MCF 10A (cell line): ENCODE data around the gene FBXO2. TPM values are rescaled to one million over a fixed set of nuclear protein-coding genes. Genes with fewer than 3 reads are reported as not detected.

Experiments used
- BruUV-seq: library from RNA; stranded (reverse); fragments of 400-500 nt; replicated peaks from 2 replicates; lab custom pipeline; 2021; lab: Mats Ljungman, UMichigan
- CTCF ChIA-PET: fragments of 300-600 bp; sonication (Branson Sonifier 250); formaldehyde crosslinking; extraction: SDS; loops from one replicate; lab custom pipeline; 2021; ENCODE audit warnings: antibody characterized with exemption, inconsistent platforms; lab: Yijun Ruan, JAX
- POLR2A ChIA-PET: fragments of 300-600, 350-650 bp; sonication (Branson Sonifier 250); formaldehyde crosslinking; extraction: SDS; loops from one replicate; lab custom pipeline; 2020; ENCODE audit warnings: antibody characterized with exemption, inconsistent platforms; lab: Yijun Ruan, JAX
- DNase-seq: peaks from one replicate; pipeline ENCODE4 v3.0.0-alpha.2; 2018; ENCODE audit not compliant: unreplicated experiment
- H3K27ac Mint-ChIP-seq: one replicate; pipeline ENCODE4 v1.8.0; 2022; ENCODE audit warnings: mild to moderate bottlenecking, low read depth, mixed read lengths; ENCODE audit not compliant: unreplicated experiment
- H3K27me3 Mint-ChIP-seq: one replicate; pipeline ENCODE4 v1.8.0; 2022; ENCODE audit warnings: mixed read lengths; ENCODE audit not compliant: insufficient read depth, unreplicated experiment
- H3K36me3 Mint-ChIP-seq: one replicate; pipeline ENCODE4 v1.8.0; 2022; ENCODE audit warnings: mild to moderate bottlenecking, moderate library complexity, mixed read lengths; ENCODE audit not compliant: insufficient read depth, unreplicated experiment
- H3K4me1 Mint-ChIP-seq: one replicate; pipeline ENCODE4 v1.8.0; 2022; ENCODE audit warnings: mixed read lengths; ENCODE audit not compliant: insufficient read depth, unreplicated experiment
- H3K4me3 Mint-ChIP-seq: one replicate; pipeline ENCODE4 v1.8.0; 2022; ENCODE audit warnings: mild to moderate bottlenecking, moderate library complexity, mixed read lengths; ENCODE audit not compliant: unreplicated experiment
- H3K9me3 Mint-ChIP-seq: one replicate; pipeline ENCODE4 v1.8.0; 2022; ENCODE audit warnings: mixed read lengths; ENCODE audit not compliant: unreplicated experiment
- intact Hi-C: fragments of 100-400 bp; cut with micrococcal nuclease; formaldehyde crosslinking; loops from 2 replicates; pipeline ENCODE4 v1.14.1; 2022
- total RNA-seq: library from RNA; stranded (reverse); gene quantifications from 2 replicates; pipeline ENCODE4 v1.2.3, GENCODE V29; 2022
- TF ChIP-seq, protein P1 (sequence below): fragments of 200-600 bp; IDR thresholded peaks from one replicate; pipeline ENCODE4 v1.8.0; 2022; ENCODE audit warnings: antibody characterized with exemption, mild to moderate bottlenecking; ENCODE audit not compliant: unreplicated experiment

The FBXO2 gene
- total RNA-seq, 1 experiment from 2014 or later, result 5.3 TPM

- H3K36me3 Mint-ChIP-seq, result no peaks in the 10 kb centered on the region
- TF ChIP-seq, protein P1, sequence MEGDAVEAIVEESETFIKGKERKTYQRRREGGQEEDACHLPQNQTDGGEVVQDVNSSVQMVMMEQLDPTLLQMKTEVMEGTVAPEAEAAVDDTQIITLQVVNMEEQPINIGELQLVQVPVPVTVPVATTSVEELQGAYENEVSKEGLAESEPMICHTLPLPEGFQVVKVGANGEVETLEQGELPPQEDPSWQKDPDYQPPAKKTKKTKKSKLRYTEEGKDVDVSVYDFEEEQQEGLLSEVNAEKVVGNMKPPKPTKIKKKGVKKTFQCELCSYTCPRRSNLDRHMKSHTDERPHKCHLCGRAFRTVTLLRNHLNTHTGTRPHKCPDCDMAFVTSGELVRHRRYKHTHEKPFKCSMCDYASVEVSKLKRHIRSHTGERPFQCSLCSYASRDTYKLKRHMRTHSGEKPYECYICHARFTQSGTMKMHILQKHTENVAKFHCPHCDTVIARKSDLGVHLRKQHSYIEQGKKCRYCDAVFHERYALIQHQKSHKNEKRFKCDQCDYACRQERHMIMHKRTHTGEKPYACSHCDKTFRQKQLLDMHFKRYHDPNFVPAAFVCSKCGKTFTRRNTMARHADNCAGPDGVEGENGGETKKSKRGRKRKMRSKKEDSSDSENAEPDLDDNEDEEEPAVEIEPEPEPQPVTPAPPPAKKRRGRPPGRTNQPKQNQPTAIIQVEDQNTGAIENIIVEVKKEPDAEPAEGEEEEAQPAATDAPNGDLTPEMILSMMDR, result no peak
- peaks cover 73% of the 10 kb centered on the region for H3K27me3 Mint-ChIP-seq
- H3K27ac Mint-ChIP-seq, result no peak overlapping the region
- POLR2A ChIA-PET, result interaction anchor here (0.6 kb wide), 1 partner anchor 337 kb away, joined by 4 read pairs; no protein-coding TSS in a partner anchor
- H3K4me3 Mint-ChIP-seq, result no peak overlapping the region
- DNase-seq, result no peak
- CTCF ChIA-PET, result no interaction called here
- intact Hi-C loops, result no loop called here
- no peaks in the 10 kb centered on the region for H3K9me3 Mint-ChIP-seq
- no TSS peak for BruUV-seq
- H3K4me1 Mint-ChIP-seq, result no peaks in the 10 kb centered on the region
Measured at GRCh38 chr1:11623702-11624101, 30.5 kb downstream of the FBXO2 start.

GRCh38 chr1:11622398-11622797 is 31.8 kb downstream of the FBXO2 start:
- CTCF ChIA-PET, result no interaction called here
- intact Hi-C loops, result no loop called here
- DNase-seq, result no peak
- POLR2A ChIA-PET, result no interaction called here
- BruUV-seq, result no TSS peak
- Mint-ChIP-seq H3K4me1 (no peaks in the 10 kb centered on the region), H3K27ac (no peak overlapping the region), H3K4me3 (no peak overlapping the region), H3K36me3 (no peaks in the 10 kb centered on the region), H3K9me3 (no peaks in the 10 kb centered on the region), H3K27me3 (peaks cover 83% of the 10 kb centered on the region)
- TF ChIP-seq, protein P1, result no peak

DNA sequence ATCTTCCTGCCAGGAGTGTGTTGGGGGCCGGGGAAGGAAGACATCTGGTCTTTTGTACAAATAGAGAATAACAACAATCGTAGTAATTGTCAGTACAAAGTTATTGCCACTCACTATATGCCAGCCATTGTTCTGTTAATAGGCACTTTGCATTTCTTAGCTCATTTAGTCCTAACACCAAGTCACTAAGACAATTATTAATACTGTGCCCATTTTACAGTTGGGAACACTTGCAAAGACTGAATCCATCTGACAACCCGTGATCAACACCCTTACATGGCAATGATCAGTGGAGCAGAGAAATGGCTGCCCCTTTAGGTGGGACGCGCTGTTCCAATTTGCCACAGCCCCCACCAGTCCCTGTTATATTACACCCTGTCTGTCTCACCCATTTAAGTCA is 33.3 kb downstream of the FBXO2 start:
- ChIA-PET CTCF (interaction anchor here (0.6 to 0.7 kb wide), 3 partner anchors 84 to 143 kb away, joined by 3 read pairs; no protein-coding TSS in a partner anchor), POLR2A (no interaction called here)
- no TSS peak for BruUV-seq
- Mint-ChIP-seq H3K4me1 (no peaks in the 10 kb centered on the region), H3K27ac (no peak overlapping the region), H3K36me3 (no peaks in the 10 kb centered on the region), H3K27me3 (peaks cover 87% of the 10 kb centered on the region), H3K9me3 (no peaks in the 10 kb centered on the region), H3K4me3 (no peak overlapping the region)
- intact Hi-C loops, result no loop called here
- no peak for DNase-seq
- TF ChIP-seq, protein P1, result no peak

DNA sequence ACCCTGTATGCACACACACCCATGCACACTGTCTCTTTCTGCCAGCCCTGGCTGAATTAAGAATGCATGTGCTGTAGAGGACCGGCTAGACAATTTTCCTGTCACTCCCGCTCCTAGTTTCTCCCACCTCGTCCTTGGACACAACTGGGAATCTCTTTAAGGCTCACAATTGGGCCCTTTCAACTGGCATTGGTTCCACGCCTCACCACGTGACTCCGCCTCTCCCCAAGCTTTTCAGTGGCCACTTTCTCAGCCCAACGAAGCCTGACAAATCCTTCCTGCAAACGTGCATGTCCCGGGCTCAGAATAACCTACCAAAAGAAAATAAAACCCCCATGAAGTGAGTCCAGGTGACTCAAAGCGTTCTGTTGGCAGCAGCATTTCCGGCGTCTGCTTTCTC is 33.8 kb downstream of the FBXO2 start:
- no TSS peak for BruUV-seq
- H3K4me1 Mint-ChIP-seq, result no peaks in the 10 kb centered on the region
- peaks cover 82% of the 10 kb centered on the region for H3K27me3 Mint-ChIP-seq
- CTCF ChIA-PET, result interaction anchor here (0.6 to 0.7 kb wide), 2 partner anchors 99 to 142 kb away, joined by 3 read pairs; no protein-coding TSS in a partner anchor
- no peak for DNase-seq
- no peak overlapping the region for H3K27ac Mint-ChIP-seq
- no peak overlapping the region for H3K4me3 Mint-ChIP-seq
- TF ChIP-seq, protein P1, result no peak
- no peaks in the 10 kb centered on the region for H3K9me3 Mint-ChIP-seq
- intact Hi-C loops, result no loop called here
- POLR2A ChIA-PET, result no interaction called here
- H3K36me3 Mint-ChIP-seq, result no peaks in the 10 kb centered on the region
